ENCODE results near the gene RARRES1.

DNA sequence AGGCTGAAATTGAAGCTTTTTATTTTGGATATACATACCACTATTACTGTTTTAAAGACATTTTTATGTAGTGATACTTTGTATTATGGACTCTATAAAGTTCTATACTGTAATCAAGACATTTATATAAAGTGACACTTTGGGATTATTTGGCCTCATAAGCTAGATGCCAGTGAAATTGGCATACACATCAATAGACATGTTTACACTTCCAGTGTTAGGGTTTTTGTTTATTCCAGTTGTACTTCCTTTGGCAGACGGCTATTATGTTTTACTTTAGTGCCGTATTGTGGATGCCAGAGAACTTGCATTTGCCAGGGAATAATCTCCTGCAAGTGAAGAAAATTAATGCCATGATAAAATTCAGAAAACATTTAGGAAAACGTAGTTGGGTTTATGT, 65.8 kb downstream of the RARRES1 start:
- TF ChIP-seq L3MBTL2 (conservative IDR thresholded peaks at IDR 0.05): no peak
- no peak for TF ChIP-seq SP1 (IDR thresholded peaks at IDR 0.05)
- no peak for TF ChIP-seq ELF4 (IDR thresholded peaks at IDR 0.05)
- TF ChIP-seq FOXK2 (IDR thresholded peaks at IDR 0.05): no peak
- TF ChIP-seq TARDBP (IDR thresholded peaks at IDR 0.05): no peak

Measured in HEK293T (cell line).